GM12878 (cell line): ENCODE data around the gene NRG3. TPM values are rescaled to one million over a fixed set of nuclear protein-coding genes. Genes with fewer than 3 reads are reported as not detected.

Experiments
- ATAC-seq: fragments of 200-7000 bp; cut with Tn5 transposase; 3 replicates; pipeline ENCODE4 v1.9.1; 2020; ENCODE audit warnings: mild to moderate bottlenecking, moderate library complexity
- BruUV-seq: library from RNA; stranded (reverse); fragments of 400-500 nt; replicated peaks from 2 replicates; lab custom pipeline; 2021; lab: Mats Ljungman, UMichigan
- CTCF ChIA-PET: fragments of 300-600 bp; sonication (Branson Sonifier 250); formaldehyde crosslinking; extraction: SDS; loops from one replicate; lab custom pipeline; 2021; ENCODE audit warnings: inconsistent platforms; lab: Yijun Ruan, JAX
- POLR2A ChIA-PET: fragments of 350-600 bp; formaldehyde crosslinking; extraction: SDS; loops from one replicate; lab custom pipeline; 2021; ENCODE audit warnings: inconsistent platforms; lab: Charles Lee
- RAD21 ChIA-PET: fragments of 300-600 bp; sonication (Branson Sonifier 250); formaldehyde crosslinking; loops from one replicate; lab custom pipeline; 2023; ENCODE audit warnings: antibody characterized with exemption; ENCODE audit not compliant: unreplicated experiment; lab: Charles Lee
- SMC1A ChIA-PET: fragments of 300-600 bp; sonication (Branson Sonifier 250); formaldehyde crosslinking; loops from one replicate; lab custom pipeline; 2023; ENCODE audit not compliant: unreplicated experiment, uncharacterized antibody; lab: Charles Lee
- DNase-seq: peaks from one replicate; pipeline ENCODE4 v3.0.0-alpha.2; 2011; ENCODE audit warnings: low read depth, low spot score
- FAIRE-seq: peaks from 3 replicates; lab custom pipeline; 2011; peaks lifted over from hg19 to GRCh38; lab: Jason Lieb, UNC
- H2AFZ ChIP-seq: 2 replicates; pipeline ENCODE4 v1.6.0; 2011; ENCODE audit warnings: low read depth, low read length, control low read depth; ENCODE audit not compliant: control insufficient read depth
- H3K27ac ChIP-seq: 2 replicates; pipeline ENCODE4 v1.5.1; 2011; ENCODE audit warnings: control low read depth; ENCODE audit not compliant: control insufficient read depth, insufficient read depth
- H3K27me3 ChIP-seq, 2 experiments: replicated peaks in 1 of 2; 2 replicates each; pipeline versions ENCODE4 v1.6.0 to v1.6.1; 2011; ENCODE audit warnings: low read length in 1 of 2; ENCODE audit not compliant: control insufficient read depth in 2 of 2, insufficient read depth in 2 of 2
- H3K36me3 ChIP-seq, 2 experiments: 2 replicates each; pipeline ENCODE4 v1.5.1; 2011; ENCODE audit warnings: low read length in 1 of 2; ENCODE audit not compliant: control insufficient read depth in 2 of 2, insufficient read depth in 2 of 2
- H3K4me1 ChIP-seq: 2 replicates; pipeline ENCODE4 v1.6.1; 2011; ENCODE audit warnings: mild to moderate bottlenecking, low read length, moderate library complexity, mixed read lengths; ENCODE audit not compliant: control insufficient read depth, insufficient read depth
- H3K4me2 ChIP-seq: 2 replicates; pipeline ENCODE4 v1.6.0; 2011; ENCODE audit warnings: control low read depth; ENCODE audit not compliant: control insufficient read depth, insufficient read depth
- H3K4me3 ChIP-seq: fragments of 200-600 bp; sonication (generic); 2 replicates; pipeline ENCODE4 v1.5.1; 2016
- H3K79me2 ChIP-seq: 2 replicates; pipeline ENCODE4 v1.6.0; 2011; ENCODE audit warnings: low read length; ENCODE audit not compliant: control insufficient read depth, insufficient read depth
- H3K9ac ChIP-seq: 2 replicates; pipeline ENCODE4 v1.8.0; 2011; ENCODE audit warnings: low read length, control low read depth, mixed read lengths; ENCODE audit not compliant: control insufficient read depth, insufficient read depth
- H3K9me3 ChIP-seq: replicated peaks from 3 replicates; pipeline ENCODE4 v1.5.1; 2011; ENCODE audit warnings: mild to moderate bottlenecking, low read length; ENCODE audit not compliant: control insufficient read depth, insufficient read depth
- H4K20me1 ChIP-seq: 2 replicates; pipeline ENCODE4 v1.6.0; 2011; ENCODE audit not compliant: control insufficient read depth, insufficient read depth
- BRCA1 ChIP-seq: IDR thresholded peaks from 2 replicates; pipeline ENCODE4 v1.6.1; 2011; ENCODE audit warnings: low read depth, low read length, improper control_type of control experiment
- E2F8 ChIP-seq: fragments of 450-650 bp; IDR thresholded peaks from 2 replicates; pipeline ENCODE4 v1.6.1; 2018; ENCODE audit warnings: mild to moderate bottlenecking, low read depth, moderate library complexity; ENCODE audit not compliant: partially characterized antibody
- EED ChIP-seq: sonication (generic); IDR thresholded peaks from 2 replicates; pipeline ENCODE4 v1.6.1; 2016; ENCODE audit warnings: antibody characterized with exemption, low read depth
- ETV6 ChIP-seq, 2 experiments: fragments of 450-650 bp in 1 of 2; IDR thresholded peaks in 1 of 2; conservative IDR thresholded peaks in 1 of 2; 2 replicates each; pipeline ENCODE4 v1.6.1; 2014; ENCODE audit warnings: antibody characterized with exemption in 1 of 2, borderline replicate concordance in 1 of 2, low read depth in 1 of 2, mild to moderate bottlenecking in 1 of 2, moderate library complexity in 1 of 2
- FOXM1 ChIP-seq: IDR thresholded peaks from 2 replicates; pipeline ENCODE4 v1.6.1; 2012; ENCODE audit warnings: low read depth, mild to moderate bottlenecking, inconsistent platforms, low read length, moderate library complexity
- HDAC6 ChIP-seq: fragments of 200-600 bp; sonication (generic); IDR thresholded peaks from one replicate; pipeline ENCODE4 v1.8.0; 2017; ENCODE audit warnings: antibody characterized with exemption; ENCODE audit not compliant: unreplicated experiment
- KDM1A ChIP-seq: fragments of 200-600 bp; sonication (generic); IDR thresholded peaks from 2 replicates; pipeline ENCODE4 v1.6.1; 2016; ENCODE audit warnings: borderline replicate concordance
- POLR2A ChIP-seq: IDR thresholded peaks from 2 replicates; pipeline ENCODE4 v1.6.1; 2011; ENCODE audit warnings: low read depth, mild to moderate bottlenecking, low read length
- POLR2AphosphoS5 ChIP-seq: IDR thresholded peaks from 2 replicates; pipeline ENCODE4 v1.6.1; 2011; ENCODE audit warnings: mild to moderate bottlenecking, low read length, inconsistent platforms
- RB1 ChIP-seq: fragments of 450-650 bp; formaldehyde crosslinking; IDR thresholded peaks from 2 replicates; pipeline ENCODE4 v1.6.1; 2017; ENCODE audit warnings: mild to moderate bottlenecking, borderline replicate concordance
- RCOR1 ChIP-seq: conservative IDR thresholded peaks from 2 replicates; pipeline ENCODE4 v1.6.1; 2012; ENCODE audit warnings: low read depth, low read length, improper control_type of control experiment
- SUPT20H ChIP-seq: IDR thresholded peaks from 2 replicates; pipeline ENCODE4 v1.6.1; 2011; ENCODE audit warnings: low read depth, mild to moderate bottlenecking, low read length, moderate library complexity, borderline replicate concordance; ENCODE audit not compliant: control insufficient read depth
- TARDBP ChIP-seq: IDR thresholded peaks from 2 replicates; pipeline ENCODE4 v1.6.1; 2016; ENCODE audit warnings: borderline replicate concordance
- WRNIP1 ChIP-seq: IDR thresholded peaks from 2 replicates; pipeline ENCODE4 v1.6.1; 2011; ENCODE audit warnings: low read depth, low read length, improper control_type of control experiment, borderline replicate concordance
- ZNF217 ChIP-seq: fragments of 450-650 bp; IDR thresholded peaks from 2 replicates; pipeline ENCODE4 v1.6.1; 2017; ENCODE audit warnings: antibody characterized with exemption, mild to moderate bottlenecking
- ZNF274 ChIP-seq: IDR thresholded peaks from one replicate; pipeline ENCODE4 v1.8.0; 2011; ENCODE audit not compliant: insufficient read length, insufficient read depth
- in situ Hi-C: fragments of 300-500 bp; cut with MboI; formaldehyde crosslinking; loops from 9 replicates; pipeline ENCODE4 v1.14.3; 2018; ENCODE audit warnings: mixed read lengths
- intact Hi-C: fragments of 100-400 bp; cut with micrococcal nuclease; formaldehyde crosslinking; loops from one replicate; pipeline ENCODE4 v1.14.2; 2022; ENCODE audit not compliant: unreplicated experiment
- polyA plus RNA-seq, 11 experiments: library from polyadenylated mRNA; depleted of rRNA in 4 of 11; unstranded in 6 of 11; stranded (reverse) in 5 of 11; fragments of >200 nt; fragmentation: Nextera tagmentation in 4 of 11; fragmentation: Illumina TruSeq in 1 of 11; extraction: Ambion mirVana in 4 of 11; extraction: Trizol in 1 of 11; gene quantifications; 1 replicate in 1 of 11; 2 replicates in 10 of 11; pipeline versions ENCODE4 v1.2.1 to v1.2.3, GENCODE V29; 2011 to 2016; ENCODE audit warnings: inconsistent platforms in 2 of 11, missing spikeins in 2 of 11, low read depth in 1 of 11
- total RNA-seq, 4 experiments: library from RNA; depleted of rRNA in 3 of 4; stranded (reverse); fragments of >200 nt in 3 of 4; fragmentation: Illumina TruSeq in 1 of 4; extraction: Trizol in 1 of 4; gene quantifications; 2 replicates each; pipeline versions ENCODE4 v1.2.1 to v1.2.3, GENCODE V29; 2013 to 2021

The NRG3 gene
- total and polyA plus RNA-seq, 10 of the 15 experiments (the other 5 are each of a cell fraction or from before 2014, with no cell fraction given) = 0.03 to 0.41 (median 0.17) TPM; not detected in 3

GRCh38 chr10:81953420-81953819 is 78.4 kb downstream of the NRG3 start:
- in situ Hi-C loops = no loop called here
- H3K36me3 ChIP-seq = no peaks in the 10 kb centered on the region
- no peaks in the 10 kb centered on the region for H3K4me1 ChIP-seq
- FAIRE-seq (no peak), ATAC-seq (no peak)
- no peak overlapping the region for H3K27ac ChIP-seq
- no peak overlapping the region for H2AFZ ChIP-seq
- POLR2A ChIA-PET = no interaction called here
- no peaks in the 10 kb centered on the region for H3K9me3 ChIP-seq
- no TSS peak for BruUV-seq
- no peaks in the 10 kb centered on the region for H3K79me2 ChIP-seq
- CTCF ChIA-PET = no interaction called here
- no peak overlapping the region for H3K4me3 ChIP-seq
- RAD21 ChIA-PET = no interaction called here
- H3K9ac ChIP-seq = no peak overlapping the region
- no peaks in the 10 kb centered on the region for H4K20me1 ChIP-seq
- SMC1A ChIA-PET = no interaction called here
- no peak overlapping the region for H3K4me2 ChIP-seq
- TF ChIP-seq BRCA1 (no peak), KDM1A (no peak), WRNIP1 (no peak), FOXM1 (no peak), TARDBP (no peak), RCOR1 (no peak), POLR2AphosphoS5 (no peak), ZNF217 (no peak), SUPT20H (no peak), ZNF274 (no peak), HDAC6 (no peak), POLR2A (no peak), EED (no peak), ETV6 (conservative IDR thresholded peaks at IDR 0.05 in 1 of 2, IDR thresholded peaks at IDR 0.05 in 1 of 2; ENCODE audit: borderline replicate concordance in 1 of 2, low read depth in 1 of 2) (no peak), E2F8 (no peak), RB1 (no peak)
- TF ChIP-seq, all 136 proteins: peak for 0
- no peak for DNase-seq
- intact Hi-C loops = loop anchor here (10.0 kb wide), 1 partner anchor 279 kb away; no protein-coding TSS in a partner anchor
- no peaks in the 10 kb centered on the region for H3K27me3 ChIP-seq
